ENCODE results near the gene MFNG.

DNA sequence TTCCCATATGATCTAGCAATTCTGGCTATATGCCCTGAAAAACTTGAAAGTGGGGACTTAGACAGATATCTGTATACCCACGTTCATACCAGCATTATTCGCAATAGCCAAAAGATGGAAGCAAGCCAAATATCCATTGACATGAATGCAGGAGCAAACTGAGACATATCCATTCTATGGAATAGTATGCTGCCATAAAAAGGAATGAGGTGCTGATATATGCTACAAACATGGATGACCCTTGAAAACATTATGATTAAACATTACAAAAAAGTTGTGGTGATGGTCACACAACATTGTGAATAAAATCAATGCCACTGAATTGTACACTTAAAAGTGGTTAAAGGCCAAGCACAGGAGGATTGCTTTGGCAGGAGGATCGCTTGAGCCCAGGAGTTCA, 25.5 kb downstream of the MFNG start:
- TF ChIP-seq, protein P1, sequence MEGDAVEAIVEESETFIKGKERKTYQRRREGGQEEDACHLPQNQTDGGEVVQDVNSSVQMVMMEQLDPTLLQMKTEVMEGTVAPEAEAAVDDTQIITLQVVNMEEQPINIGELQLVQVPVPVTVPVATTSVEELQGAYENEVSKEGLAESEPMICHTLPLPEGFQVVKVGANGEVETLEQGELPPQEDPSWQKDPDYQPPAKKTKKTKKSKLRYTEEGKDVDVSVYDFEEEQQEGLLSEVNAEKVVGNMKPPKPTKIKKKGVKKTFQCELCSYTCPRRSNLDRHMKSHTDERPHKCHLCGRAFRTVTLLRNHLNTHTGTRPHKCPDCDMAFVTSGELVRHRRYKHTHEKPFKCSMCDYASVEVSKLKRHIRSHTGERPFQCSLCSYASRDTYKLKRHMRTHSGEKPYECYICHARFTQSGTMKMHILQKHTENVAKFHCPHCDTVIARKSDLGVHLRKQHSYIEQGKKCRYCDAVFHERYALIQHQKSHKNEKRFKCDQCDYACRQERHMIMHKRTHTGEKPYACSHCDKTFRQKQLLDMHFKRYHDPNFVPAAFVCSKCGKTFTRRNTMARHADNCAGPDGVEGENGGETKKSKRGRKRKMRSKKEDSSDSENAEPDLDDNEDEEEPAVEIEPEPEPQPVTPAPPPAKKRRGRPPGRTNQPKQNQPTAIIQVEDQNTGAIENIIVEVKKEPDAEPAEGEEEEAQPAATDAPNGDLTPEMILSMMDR (IDR thresholded peaks at IDR 0.05; ENCODE audit: poor library complexity), result no peak
- TF ChIP-seq EZH2 (IDR thresholded peaks at IDR 0.05; ENCODE audit: borderline replicate concordance) (no peak), EZH2phosphoT487 (IDR thresholded peaks at IDR 0.05; ENCODE audit: low read depth, severe bottlenecking, unreplicated experiment) (no peak)

Data from hepatocyte (in vitro differentiated cells).